Measurements from ENCODE around the gene B3GNT3.
"Not testable (repeated sequence)": the region's sequence is repeated elsewhere in the genome, so short reads cannot be mapped to it uniquely, and the experiment has no call there.

Gene B3GNT3

GRCh38 chr19:17766543-17767131 is 28.3 kb upstream of the B3GNT3 start:
- no peak for DNase-seq

GRCh38 chr19:17767559-17767958 is 27.4 kb upstream of the B3GNT3 start:
- DNase-seq = no peak

GRCh38 chr19:17770613-17771012 is 24.3 kb upstream of the B3GNT3 start:
- DNase-seq = no peak

GRCh38 chr19:17772172-17772571 is 22.8 kb upstream of the B3GNT3 start:
- DNase-seq = no peak

GRCh38 chr19:17775245-17775927 is 19.6 kb upstream of the B3GNT3 start:
- peak in 1 of 5 donors; percentile 21 for DNase-seq

- no peak for DNase-seq
Measured at GRCh38 chr19:17775991-17776803, 18.7 kb upstream of the B3GNT3 start.

- DNase-seq = not testable (repeated sequence)
Measured at GRCh38 chr19:17777840-17778239, 17.1 kb upstream of the B3GNT3 start.

- peak in 1 of 5 donors; percentile 25 for DNase-seq
Measured at GRCh38 chr19:17778251-17778967, 16.5 kb upstream of the B3GNT3 start.

- DNase-seq = no peak
Measured at GRCh38 chr19:17778968-17779929, 15.7 kb upstream of the B3GNT3 start.

- DNase-seq = no peak
Measured at GRCh38 chr19:17780781-17781180, 14.2 kb upstream of the B3GNT3 start.

GRCh38 chr19:17783721-17784120 is 11.2 kb upstream of the B3GNT3 start:
- not testable (repeated sequence) for DNase-seq

GRCh38 chr19:17784201-17785008 is 10.5 kb upstream of the B3GNT3 start:
- peak; percentile 23 to 72 (median 59) for DNase-seq

- DNase-seq = no peak
Measured at GRCh38 chr19:17787274-17787913, 7.5 kb upstream of the B3GNT3 start.

- DNase-seq = no peak
Measured at GRCh38 chr19:17788632-17789031, 6.3 kb upstream of the B3GNT3 start.

- no peak for DNase-seq
Measured at GRCh38 chr19:17790059-17790780, 4.7 kb upstream of the B3GNT3 start.

GRCh38 chr19:17794412-17794730 is 567 bp upstream of the B3GNT3 start:
- DNase-seq = no peak

- no peak for DNase-seq
Measured at GRCh38 chr19:17795495-17795856, 538 bp downstream of the B3GNT3 start.

GRCh38 chr19:17796013-17796837 is 1.3 kb downstream of the B3GNT3 start:
- DNase-seq = no peak

GRCh38 chr19:17796838-17797423 is 2.0 kb downstream of the B3GNT3 start:
- no peak for DNase-seq

Measured in T-helper 1 cell (primary cell).